GM23248 (cell line): Measurements from ENCODE around the gene SHPK. TPM values are rescaled to one million over a fixed set of nuclear protein-coding genes. Genes with fewer than 3 reads are reported as not detected.

Experiments used
- DNase-seq: peaks from one replicate; pipeline ENCODE4 v3.0.0-alpha.2; 2015
- H2AFZ ChIP-seq: fragments of 200-600 bp; sonication (generic); 2 replicates; pipeline ENCODE4 v1.6.1; 2016; ENCODE audit warnings: antibody characterized with exemption
- H3F3A ChIP-seq: fragments of 200-600 bp; sonication (generic); 2 replicates; pipeline ENCODE4 v1.6.1; 2016; ENCODE audit warnings: mild to moderate bottlenecking, antibody characterized with exemption, mixed run types; ENCODE audit not compliant: insufficient read depth
- H3K27ac ChIP-seq: fragments of 200-600 bp; sonication (generic); 2 replicates; pipeline ENCODE4 v1.5.1; 2016; ENCODE audit warnings: mild to moderate bottlenecking
- H3K27me3 ChIP-seq: fragments of 200-600 bp; sonication (generic); replicated peaks from 2 replicates; pipeline ENCODE4 v1.6.1; 2016; ENCODE audit warnings: mild to moderate bottlenecking; ENCODE audit not compliant: insufficient read depth
- H3K36me3 ChIP-seq: fragments of 200-600 bp; sonication (generic); 2 replicates; pipeline ENCODE4 v1.6.1; 2016; ENCODE audit warnings: low read depth, mild to moderate bottlenecking
- H3K4me1 ChIP-seq: fragments of 200-600 bp; sonication (generic); 2 replicates; pipeline ENCODE4 v1.6.1; 2016; ENCODE audit warnings: mild to moderate bottlenecking; ENCODE audit not compliant: insufficient read depth
- H3K4me2 ChIP-seq: fragments of 200-600 bp; sonication (generic); one replicate; pipeline ENCODE4 v1.6.1; 2016; ENCODE audit warnings: mild to moderate bottlenecking; ENCODE audit not compliant: unreplicated experiment
- H3K4me3 ChIP-seq: fragments of 200-600 bp; sonication (generic); 2 replicates; pipeline ENCODE4 v1.5.1; 2016; ENCODE audit warnings: mild to moderate bottlenecking
- H3K79me2 ChIP-seq: fragments of 200-600 bp; sonication (generic); 2 replicates; pipeline ENCODE4 v1.6.1; 2016; ENCODE audit warnings: mild to moderate bottlenecking; ENCODE audit not compliant: insufficient read depth
- H3K9ac ChIP-seq: fragments of 200-600 bp; sonication (generic); 2 replicates; pipeline ENCODE4 v1.6.1; 2016; ENCODE audit warnings: mild to moderate bottlenecking
- H3K9me2 ChIP-seq: fragments of 200-600 bp; sonication (generic); 2 replicates; pipeline ENCODE4 v1.6.1; 2016; ENCODE audit warnings: mixed run types, mild to moderate bottlenecking, moderate library complexity; ENCODE audit not compliant: insufficient read depth
- H3K9me3 ChIP-seq: fragments of 200-600 bp; sonication (generic); one replicate; pipeline ENCODE4 v1.6.1; 2017; ENCODE audit warnings: low read depth
- H4K20me1 ChIP-seq: fragments of 200-600 bp; sonication (generic); 2 replicates; pipeline ENCODE4 v1.6.0; 2016; ENCODE audit not compliant: insufficient read depth
- EZH2 ChIP-seq: fragments of 200-600 bp; sonication (generic); IDR thresholded peaks from 2 replicates; pipeline ENCODE4 v1.6.1; 2018; ENCODE audit warnings: antibody characterized with exemption, mild to moderate bottlenecking; ENCODE audit not compliant: insufficient read depth, poor library complexity, severe bottlenecking
- EZH2phosphoT487 ChIP-seq: fragments of 200-600 bp; sonication (generic); IDR thresholded peaks from 2 replicates; pipeline ENCODE4 v1.6.1; 2018; ENCODE audit warnings: antibody characterized with exemption, moderate library complexity, mild to moderate bottlenecking, low read depth; ENCODE audit not compliant: insufficient read depth
- WGBS, 2 experiments: methylation state at CpG; one replicate each; pipeline ENCODE4 v1.1.6; 2015 to 2017; ENCODE audit warnings: low lambda C conversion rate in 2 of 2, low coverage in 1 of 2; ENCODE audit errors: missing lambda C conversion rate in 2 of 2; 5-methylcytosine and 5-hydroxymethylcytosine counted together
- in situ Hi-C: fragments of 300-500 bp; cut with MboI; formaldehyde crosslinking; loops from 2 replicates; pipeline ENCODE4 v1.15.0; 2020
- polyA plus RNA-seq: library from polyadenylated mRNA; unstranded; fragments of >200 nt; fragmentation: Nextera tagmentation; extraction: Ambion mirVana; gene quantifications from 2 replicates; pipeline ENCODE4 v1.2.1, GENCODE V29; 2016
- total RNA-seq: library from RNA; depleted of rRNA; stranded (reverse); fragments of >200 nt; shearing (Covaris generic); gene quantifications from 2 replicates; pipeline ENCODE4 v1.2.3, GENCODE V29; 2014

SHPK gene
- total and polyA plus RNA-seq, 2 experiments from 2014 or later: 3.1 to 5.8 TPM

DNA sequence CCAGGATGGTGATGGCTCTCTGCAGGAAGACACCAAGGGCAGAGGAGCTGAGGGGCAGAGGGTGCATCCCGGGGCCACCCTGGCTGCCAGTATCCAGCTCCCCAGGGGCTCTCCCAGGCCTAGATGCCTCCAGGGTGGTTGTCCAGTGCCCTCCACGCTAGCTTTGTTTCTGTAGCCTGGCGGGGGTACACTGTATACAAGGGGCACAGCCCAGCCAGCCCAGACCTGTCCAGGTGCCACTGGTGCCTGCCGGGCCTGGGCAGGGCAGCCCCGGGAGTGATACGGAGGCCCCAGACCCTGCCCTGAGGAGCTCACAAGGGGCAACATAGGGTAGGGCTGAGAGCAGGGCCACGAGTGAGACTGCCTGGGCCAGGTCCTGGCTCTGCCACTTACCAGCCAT, 63.8 kb downstream of the SHPK start:
- H3F3A ChIP-seq: peaks cover 12% of the 10 kb centered on the region
- in situ Hi-C loops: no loop called here
- TF ChIP-seq EZH2phosphoT487 (no peak), EZH2 (no peak)
- H3K27ac ChIP-seq: no peak overlapping the region
- peaks cover 11% of the 10 kb centered on the region for H3K4me1 ChIP-seq
- H2AFZ ChIP-seq: no peak overlapping the region
- H3K4me2 ChIP-seq: no peak overlapping the region
- no peaks in the 10 kb centered on the region for H3K27me3 ChIP-seq
- H3K9ac ChIP-seq: no peak overlapping the region
- WGBS, 2 experiments: 93 to 96% methylated on average over 6 of the region's 7 CpGs
- no peak overlapping the region for H3K4me3 ChIP-seq
- H3K9me3 ChIP-seq: no peaks in the 10 kb centered on the region
- no peaks in the 10 kb centered on the region for H3K79me2 ChIP-seq
- no peak for DNase-seq
- no peaks in the 10 kb centered on the region for H3K9me2 ChIP-seq
- no peaks in the 10 kb centered on the region for H4K20me1 ChIP-seq
- H3K36me3 ChIP-seq: no peaks in the 10 kb centered on the region

DNA sequence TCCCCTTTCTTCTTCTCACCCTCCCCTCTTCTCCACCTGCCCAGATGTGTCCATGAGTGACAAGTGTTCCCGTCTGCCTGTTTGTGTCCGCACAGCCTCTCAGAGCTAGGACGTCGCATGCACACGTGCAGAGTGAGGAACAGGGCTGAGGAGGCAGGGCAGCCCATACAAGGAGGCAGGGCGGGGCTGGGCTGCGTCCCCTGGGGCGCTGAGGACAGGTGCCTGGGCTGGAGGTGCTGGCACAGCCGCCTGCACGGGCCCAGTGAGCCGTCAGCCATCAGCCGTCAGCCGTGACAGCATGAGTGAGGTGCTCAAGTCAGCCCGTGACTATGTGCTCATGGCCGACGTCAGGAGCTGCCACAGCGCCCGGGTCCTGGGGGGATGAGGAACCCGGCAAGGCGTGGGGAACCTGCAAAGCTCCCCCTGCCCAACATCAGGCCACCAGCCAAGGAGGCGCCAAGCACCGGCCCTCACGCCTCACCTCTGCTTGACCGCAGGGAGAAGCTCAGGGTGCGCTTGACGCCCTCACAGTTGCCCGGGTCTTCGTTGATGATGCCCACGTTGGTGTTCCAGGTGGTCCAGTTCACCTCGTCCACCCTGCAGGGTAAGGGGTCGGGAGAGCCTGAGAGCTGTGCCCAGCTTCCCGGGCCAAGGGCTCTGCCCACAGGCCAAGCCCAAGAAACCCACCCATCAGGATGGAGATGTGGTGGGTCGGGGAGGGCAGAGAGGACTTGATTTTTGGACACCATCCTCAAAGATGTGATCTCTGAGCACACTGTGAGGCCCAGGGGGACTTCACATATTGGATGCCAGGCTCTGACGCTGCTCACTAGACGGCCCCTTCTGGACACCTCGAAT, 64.8 kb downstream of the SHPK start:
- Histone ChIP-seq H3K4me3 (no peak overlapping the region), H3F3A (peaks cover 12% of the 10 kb centered on the region), H3K4me1 (peaks cover 11% of the 10 kb centered on the region), H3K27me3 (no peaks in the 10 kb centered on the region), H3K9me3 (no peaks in the 10 kb centered on the region), H3K9ac (no peak overlapping the region), H3K79me2 (no peaks in the 10 kb centered on the region), H3K9me2 (no peaks in the 10 kb centered on the region), H2AFZ (no peak overlapping the region), H3K36me3 (no peaks in the 10 kb centered on the region), H4K20me1 (no peaks in the 10 kb centered on the region), H3K4me2 (no peak overlapping the region), H3K27ac (no peak overlapping the region)
- no peak for TF ChIP-seq EZH2
- no peak for TF ChIP-seq EZH2phosphoT487
- WGBS, 2 experiments: 92 to 93% methylated on average over 35 to 36 of the region's 36 CpGs
- in situ Hi-C loops: no loop called here
- no peak for DNase-seq

DNA sequence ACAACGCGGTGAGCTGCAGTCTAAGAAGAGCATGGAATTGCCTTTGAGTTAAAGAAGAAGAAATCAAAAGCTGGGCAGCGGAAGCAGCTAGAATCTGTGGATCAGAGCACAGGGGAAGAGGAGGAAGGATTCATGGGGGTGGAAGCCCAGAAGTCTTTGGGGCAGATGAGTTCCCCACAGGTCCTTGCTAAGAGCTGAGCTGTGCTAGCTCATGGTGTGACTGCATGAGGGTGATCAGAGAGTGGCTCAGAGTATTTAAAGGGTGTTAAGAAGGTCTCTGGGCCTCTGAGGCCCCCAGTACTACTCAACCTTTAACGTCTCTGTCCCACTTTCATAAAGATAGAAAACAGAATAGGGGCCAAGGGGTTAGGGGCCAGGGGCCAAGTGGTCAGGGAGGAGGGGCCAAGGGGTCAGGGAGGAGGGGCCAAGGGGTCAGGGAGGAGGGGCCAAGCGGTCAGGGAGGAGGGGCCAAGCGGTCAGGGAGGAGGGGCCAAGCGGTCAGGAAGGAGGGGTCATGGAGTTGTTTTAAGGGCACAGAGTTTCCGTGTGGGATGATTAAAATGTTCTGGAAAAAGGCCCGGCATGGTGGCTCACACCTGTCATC, 66.4 kb downstream of the SHPK start:
- TF ChIP-seq EZH2: no peak
- TF ChIP-seq EZH2phosphoT487: no peak
- H3K36me3 ChIP-seq: no peaks in the 10 kb centered on the region
- 86 to 90% methylated on average over 6 to 9 of the region's 9 CpGs for WGBS, 2 experiments
- H3F3A ChIP-seq: no peaks in the 10 kb centered on the region
- no peak overlapping the region for H3K27ac ChIP-seq
- H4K20me1 ChIP-seq: no peaks in the 10 kb centered on the region
- DNase-seq: no peak
- in situ Hi-C loops: no loop called here
- H3K79me2 ChIP-seq: no peaks in the 10 kb centered on the region
- H3K4me2 ChIP-seq: no peak overlapping the region
- H3K9ac ChIP-seq: no peak overlapping the region
- H2AFZ ChIP-seq: no peak overlapping the region
- H3K4me3 ChIP-seq: no peak overlapping the region
- no peaks in the 10 kb centered on the region for H3K9me2 ChIP-seq
- H3K4me1 ChIP-seq: no peaks in the 10 kb centered on the region
- H3K27me3 ChIP-seq: no peaks in the 10 kb centered on the region
- no peaks in the 10 kb centered on the region for H3K9me3 ChIP-seq

DNA sequence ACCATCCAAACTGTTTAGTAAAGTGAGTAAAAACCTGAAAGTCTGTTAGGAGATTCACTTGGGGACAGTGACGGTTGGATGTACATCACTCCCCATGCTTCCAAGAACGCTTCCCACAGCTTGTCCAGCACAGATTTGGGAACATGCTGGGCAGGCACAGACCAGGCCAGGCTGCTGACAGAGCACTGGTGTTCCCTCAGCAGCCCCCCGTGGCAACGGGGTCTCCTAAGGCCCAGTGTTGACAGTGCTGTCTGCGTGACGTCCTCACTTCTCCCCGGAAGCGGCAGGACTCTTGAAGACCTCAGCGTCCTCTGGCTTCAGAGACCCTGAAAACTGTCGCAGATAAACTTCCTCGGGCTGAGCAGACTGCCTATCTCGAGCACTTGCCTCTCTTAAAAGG, 69.5 kb downstream of the SHPK start:
- Histone ChIP-seq H3K9me3 (no peaks in the 10 kb centered on the region), H3K36me3 (no peaks in the 10 kb centered on the region), H3K4me1 (no peaks in the 10 kb centered on the region), H3K9me2 (no peaks in the 10 kb centered on the region), H3K27me3 (no peaks in the 10 kb centered on the region), H3K79me2 (no peaks in the 10 kb centered on the region), H3K9ac (no peak overlapping the region), H3F3A (no peaks in the 10 kb centered on the region), H4K20me1 (no peaks in the 10 kb centered on the region), H3K4me2 (no peak overlapping the region), H3K4me3 (no peak overlapping the region), H3K27ac (no peak overlapping the region), H2AFZ (no peak overlapping the region)
- WGBS, 2 experiments: 95 to 98% methylated on average over 12 of the region's 12 CpGs
- TF ChIP-seq EZH2phosphoT487 (no peak), EZH2 (no peak)
- no peak for DNase-seq
- in situ Hi-C loops: no loop called here
